DMS53 (cell line): Measurements from ENCODE around the gene TMEM150B.

Experiments
- DNase-seq: peaks from one replicate; lab custom pipeline; 2025; lab: John Stamatoyannopoulos, UW

Gene TMEM150B

GRCh38 chr19:55354698-55355212 lies 29.6 kb upstream of the TMEM150B start, which contains the start of gene COX6B2:
TSS of gene COX6B2 (minus strand) at chr19:55354719. CDS start at chr19:55354521, 198 bp downstream.
- no peak for DNase-seq

GRCh38 chr19:55353803-55354697 lies 28.9 kb upstream of the TMEM150B start:
- DNase-seq = peak; percentile 65

GRCh38 chr19:55353356-55353802 lies 28.2 kb upstream of the TMEM150B start:
- DNase-seq = no peak

- DNase-seq = peak; percentile 38
Observed at GRCh38 chr19:55352549-55353145, 27.5 kb upstream of the TMEM150B start.

- DNase-seq = no peak
Observed at GRCh38 chr19:55352040-55352439, 26.9 kb upstream of the TMEM150B start.

GRCh38 chr19:55350620-55351315 lies 25.6 kb upstream of the TMEM150B start:
- peak; percentile 25 for DNase-seq

GRCh38 chr19:55348317-55349034 lies 23.3 kb upstream of the TMEM150B start:
- no peak for DNase-seq

- no peak for DNase-seq
Observed at GRCh38 chr19:55347442-55348009, 22.4 kb upstream of the TMEM150B start.

GRCh38 chr19:55346725-55347441 lies 21.7 kb upstream of the TMEM150B start:
- no peak for DNase-seq

- no peak for DNase-seq
Observed at GRCh38 chr19:55345818-55346724, 20.9 kb upstream of the TMEM150B start.

GRCh38 chr19:55345101-55345817 lies 20.1 kb upstream of the TMEM150B start:
- no peak for DNase-seq

- DNase-seq = no peak
Observed at GRCh38 chr19:55344444-55344843, 19.3 kb upstream of the TMEM150B start.

- DNase-seq = no peak
Observed at GRCh38 chr19:55341595-55342531, 16.7 kb upstream of the TMEM150B start.

GRCh38 chr19:55341171-55341588 lies 16.0 kb upstream of the TMEM150B start:
- peak; percentile 90 for DNase-seq

GRCh38 chr19:55340784-55341147 lies 15.6 kb upstream of the TMEM150B start:
- DNase-seq = peak; percentile 75

GRCh38 chr19:55339889-55340783 lies 15.0 kb upstream of the TMEM150B start:
- DNase-seq = peak; percentile 74
